ENCODE results near the gene SPTBN4. TPM values are rescaled to one million over a fixed set of nuclear protein-coding genes. Genes with fewer than 3 reads are reported as not detected.

SPTBN4 gene
- polyA plus RNA-seq, 1 of the 3 experiments (the other 2 are of a cell fraction): 3.1 TPM

GRCh38 chr19:40539070-40539469, 72.3 kb downstream of the SPTBN4 start:
- DNase-seq: no peak
- CTCF ChIA-PET: interaction anchor here (1.0 to 4.2 kb wide), 3 partner anchors 9 to 60 kb away, joined by 3 to 24 read pairs (median 9); no protein-coding TSS in a partner anchor
- no peaks in the 10 kb centered on the region for H3K36me3 ChIP-seq (replicated peaks in 1 of 2; ENCODE audit: control insufficient read depth in 1 of 2, insufficient read depth in 2 of 2, low read length in 1 of 2)

More at GRCh38 chr19:40539070-40539469, 72.3 kb downstream of the SPTBN4 start:
- no peaks in the 10 kb centered on the region for H3K9me2 ChIP-seq
- peaks cover 0 to 13% of the 10 kb centered on the region in 2 experiments; a peak in 1 of 4 replicates for H3K4me1 ChIP-seq (ENCODE audit: control insufficient read depth in 1 of 2, insufficient read depth in 2 of 2, low read depth in 1 of 2, low read length in 1 of 2)
- H3K9me3 ChIP-seq: no peaks in the 10 kb centered on the region
- WGBS (ENCODE audit: low lambda C conversion rate): 57% methylated on average over 4 of the region's 4 CpGs
- no peak overlapping the region for H3K4me3 ChIP-seq (ENCODE audit: low read depth in 2 of 2, low read length in 1 of 2)
- H2AFZ ChIP-seq (ENCODE audit: low read depth): no peak overlapping the region
- no peak overlapping the region for H3K4me2 ChIP-seq
- H4K20me1 ChIP-seq (ENCODE audit: insufficient read depth): no peaks in the 10 kb centered on the region
- no peaks in the 10 kb centered on the region for H3F3A ChIP-seq (replicated peaks; ENCODE audit: insufficient read depth)
- no peak overlapping the region for H3K9ac ChIP-seq
- H3K27me3 ChIP-seq (ENCODE audit: insufficient read depth): no peaks in the 10 kb centered on the region
- H3K79me2 ChIP-seq (ENCODE audit: insufficient read depth): no peaks in the 10 kb centered on the region
- H3K27ac ChIP-seq (ENCODE audit: low read depth in 2 of 2, low read length in 1 of 2): no peak overlapping the region
- POLR2A ChIA-PET: no interaction called here
- no peak for TF ChIP-seq NFIC (IDR thresholded peaks at IDR 0.05; ENCODE audit: borderline replicate concordance)
- TF ChIP-seq MXI1 (IDR thresholded peaks at IDR 0.05; ENCODE audit: low read depth, low read length): no peak
- no peak for TF ChIP-seq MEF2A (IDR thresholded peaks at IDR 0.05; ENCODE audit: borderline replicate concordance, low read depth)
- TF ChIP-seq REST (IDR thresholded peaks at IDR 0.05; ENCODE audit: low read depth, low read length): no peak
- no peak for TF ChIP-seq USF1 (IDR thresholded peaks at IDR 0.05; ENCODE audit: borderline replicate concordance, low read depth)
- no peak for TF ChIP-seq GATA2 (CRISPR knock-in tag; IDR thresholded peaks at IDR 0.05)
- TF ChIP-seq PBX3 (IDR thresholded peaks at IDR 0.05): no peak
- TF ChIP-seq SIN3A (IDR thresholded peaks at IDR 0.05; ENCODE audit: borderline replicate concordance, low read depth, low read length): no peak
- TF ChIP-seq ELF1 (IDR thresholded peaks at IDR 0.05): no peak
- TF ChIP-seq CHD2 (IDR thresholded peaks at IDR 0.05; ENCODE audit: low read length, partially characterized antibody): no peak
